Smooth muscle cell of the brain vasculature (primary cell): ENCODE results near the gene PTPRG.

Experiments used
- DNase-seq: peaks from one replicate; pipeline ENCODE4 v3.0.0-alpha.2; 2012; ENCODE audit warnings: low read depth, low spot score

The PTPRG gene

GRCh38 chr3:61862614-61863289, 301.4 kb downstream of the PTPRG start:
- no peak for DNase-seq

- no peak for DNase-seq
Observed at GRCh38 chr3:61863579-61863978, 302.2 kb downstream of the PTPRG start.

- DNase-seq = no peak
Observed at GRCh38 chr3:61864886-61865285, 303.5 kb downstream of the PTPRG start.

- no peak for DNase-seq
Observed at GRCh38 chr3:61865466-61866152, 304.2 kb downstream of the PTPRG start.

- DNase-seq = no peak
Observed at GRCh38 chr3:61866153-61866542, 304.8 kb downstream of the PTPRG start.

- DNase-seq = no peak
Observed at GRCh38 chr3:61866961-61867461, 305.6 kb downstream of the PTPRG start.

GRCh38 chr3:61868499-61868898, 307.1 kb downstream of the PTPRG start:
- no peak for DNase-seq

- DNase-seq = no peak
Observed at GRCh38 chr3:61869371-61869770, 308.0 kb downstream of the PTPRG start.

- DNase-seq = no peak
Observed at GRCh38 chr3:61871644-61872043, 310.3 kb downstream of the PTPRG start.

GRCh38 chr3:61872077-61872706, 310.8 kb downstream of the PTPRG start:
- no peak for DNase-seq

- no peak for DNase-seq
Observed at GRCh38 chr3:61875046-61875844, 313.9 kb downstream of the PTPRG start.

GRCh38 chr3:61875976-61876671, 314.8 kb downstream of the PTPRG start:
- no peak for DNase-seq

GRCh38 chr3:61876797-61877196, 315.4 kb downstream of the PTPRG start:
- no peak for DNase-seq

GRCh38 chr3:61877359-61878138, 316.2 kb downstream of the PTPRG start:
- DNase-seq = no peak

GRCh38 chr3:61882253-61882652, 320.9 kb downstream of the PTPRG start:
- DNase-seq = no peak

GRCh38 chr3:61884794-61885193, 323.4 kb downstream of the PTPRG start:
- DNase-seq = no peak

- no peak for DNase-seq
Observed at GRCh38 chr3:61885414-61885813, 324.0 kb downstream of the PTPRG start.

GRCh38 chr3:61887206-61887605, 325.8 kb downstream of the PTPRG start:
- DNase-seq = no peak

GRCh38 chr3:61889259-61889658, 327.9 kb downstream of the PTPRG start:
- DNase-seq = no peak

GRCh38 chr3:61890167-61890566, 328.8 kb downstream of the PTPRG start:
- no peak for DNase-seq

GRCh38 chr3:61890586-61890985, 329.2 kb downstream of the PTPRG start:
- DNase-seq = no peak
